Measurements from ENCODE around the gene SLC26A1.
"Not testable (repeated sequence)": the region's sequence is repeated elsewhere in the genome, so short reads cannot be mapped to it uniquely, and the experiment has no call there.

The SLC26A1 gene

GRCh38 chr4:999882-1000425, 6.8 kb upstream of the SLC26A1 start:
- DNase-seq (ENCODE audit: low read depth) = no peak

GRCh38 chr4:999240-999863, 6.1 kb upstream of the SLC26A1 start:
- DNase-seq (ENCODE audit: low read depth) = not testable (repeated sequence)

GRCh38 chr4:998096-998691, 5.0 kb upstream of the SLC26A1 start:
- no peak for DNase-seq (ENCODE audit: low read depth)

GRCh38 chr4:997375-998071, 4.3 kb upstream of the SLC26A1 start:
- DNase-seq (ENCODE audit: low read depth) = no peak

- no peak for DNase-seq (ENCODE audit: low read depth)
Observed at GRCh38 chr4:996997-997374, 3.8 kb upstream of the SLC26A1 start.

- DNase-seq (ENCODE audit: low read depth) = no peak
Observed at GRCh38 chr4:996030-996996, 3.1 kb upstream of the SLC26A1 start.

- DNase-seq (ENCODE audit: low read depth) = no peak
Observed at GRCh38 chr4:995311-996026, 2.3 kb upstream of the SLC26A1 start.

GRCh38 chr4:992297-993110, 700 bp downstream of the SLC26A1 start:
- no peak for DNase-seq (ENCODE audit: low read depth)

GRCh38 chr4:991451-992296, 1.5 kb downstream of the SLC26A1 start:
- DNase-seq (ENCODE audit: low read depth) = no peak

GRCh38 chr4:990746-991367, 2.3 kb downstream of the SLC26A1 start:
- no peak for DNase-seq (ENCODE audit: low read depth)

- DNase-seq (ENCODE audit: low read depth) = no peak
Observed at GRCh38 chr4:989722-990471, 3.3 kb downstream of the SLC26A1 start.

GRCh38 chr4:988726-989721, 4.2 kb downstream of the SLC26A1 start:
- DNase-seq (ENCODE audit: low read depth) = no peak

- DNase-seq (ENCODE audit: low read depth) = no peak
Observed at GRCh38 chr4:987624-988513, 5.3 kb downstream of the SLC26A1 start.

- peak; percentile 84 for DNase-seq (ENCODE audit: low read depth)
Observed at GRCh38 chr4:986879-987623, 6.2 kb downstream of the SLC26A1 start, which contains the start of gene IDUA. Gene IDUA, plus strand, starts transcription at chr4:987044. Its CDS starts 41 bp downstream, at chr4:987085.

GRCh38 chr4:986428-986878, 6.8 kb downstream of the SLC26A1 start:
- DNase-seq (ENCODE audit: low read depth) = no peak
